Gastroesophageal sphincter (tissue), 4 donors: ENCODE data around the gene MMP7. TPM values are rescaled to one million over a fixed set of nuclear protein-coding genes. Genes with fewer than 3 reads are reported as not detected.

Source experiments
- ATAC-seq: fragments of 150-250 bp; one replicate; pipeline ENCODE4 v1.9.1; 2016; ENCODE audit warnings: mild to moderate bottlenecking, moderate library complexity
- H3K27ac ChIP-seq, 4 donors: fragments of 200-600 bp; sonication (generic) in 3 of 4; 1 replicate in 3 of 4; 2 replicates in 1 of 4; pipeline ENCODE4 v1.5.1; 2016 to 2019
- H3K27me3 ChIP-seq: fragments of 200-600 bp; sonication (generic); one replicate; pipeline ENCODE4 v1.5.1; 2019
- H3K36me3 ChIP-seq, 2 donors: fragments of 200-600 bp; sonication (generic); one replicate each; pipeline ENCODE4 v1.5.1; 2019; ENCODE audit warnings: control low read depth in 1 of 2
- H3K4me1 ChIP-seq, 3 donors: fragments of 200-600 bp; sonication (generic); 1 replicate in 2 of 3; 2 replicates in 1 of 3; pipeline ENCODE4 v1.5.1; 2016 to 2019; ENCODE audit warnings: control low read depth in 2 of 3
- H3K4me3 ChIP-seq, 2 donors: fragments of 200-600 bp; sonication (generic); one replicate each; pipeline ENCODE4 v1.5.1; 2019; ENCODE audit warnings: mild to moderate bottlenecking in 1 of 2, moderate library complexity in 1 of 2
- H3K9me3 ChIP-seq, 3 donors: fragments of 200-600 bp; sonication (generic); one replicate each; pipeline ENCODE4 v1.5.1; 2017 to 2019; ENCODE audit warnings: control low read depth in 2 of 3
- EP300 ChIP-seq: sonication (generic); formaldehyde crosslinking; IDR thresholded peaks from one replicate; pipeline ENCODE4 v1.6.1; 2017; ENCODE audit warnings: antibody characterized with exemption, mild to moderate bottlenecking
- POLR2A ChIP-seq, 2 donors: fragments of 450-650 bp; IDR thresholded peaks; one replicate each; pipeline ENCODE4 v1.6.1; 2017; ENCODE audit warnings: antibody characterized with exemption in 2 of 2, mild to moderate bottlenecking in 2 of 2, moderate library complexity in 1 of 2
- POLR2AphosphoS5 ChIP-seq: sonication (generic); formaldehyde crosslinking; IDR thresholded peaks from one replicate; pipeline ENCODE4 v1.6.1; 2017; ENCODE audit warnings: antibody characterized with exemption
- WGBS, 2 donors: methylation state at CpG; one replicate each; pipeline ENCODE4 v1.1.5; 2018; ENCODE audit warnings: low coverage in 1 of 2; 5-methylcytosine and 5-hydroxymethylcytosine counted together
- total RNA-seq, 4 donors: library from RNA; depleted of rRNA; stranded (reverse); fragments of >200 nt; gene quantifications; one replicate each; pipeline ENCODE4 v1.1.0, GENCODE V29; 2016
- TF ChIP-seq, protein P1 (sequence below), 4 experiments: fragments of 200-600 bp in 2 of 4; fragments of 450-650 bp in 2 of 4; sonication (generic) in 1 of 4; IDR thresholded peaks; one replicate each; pipeline ENCODE4 v1.5.1; 2017 to 2019; ENCODE audit warnings: antibody characterized with exemption in 4 of 4, mild to moderate bottlenecking in 2 of 4, moderate library complexity in 2 of 4

The MMP7 gene
- total RNA-seq, 4 donors from 2014 or later: 36.7 TPM; not detected in 3

DNA sequence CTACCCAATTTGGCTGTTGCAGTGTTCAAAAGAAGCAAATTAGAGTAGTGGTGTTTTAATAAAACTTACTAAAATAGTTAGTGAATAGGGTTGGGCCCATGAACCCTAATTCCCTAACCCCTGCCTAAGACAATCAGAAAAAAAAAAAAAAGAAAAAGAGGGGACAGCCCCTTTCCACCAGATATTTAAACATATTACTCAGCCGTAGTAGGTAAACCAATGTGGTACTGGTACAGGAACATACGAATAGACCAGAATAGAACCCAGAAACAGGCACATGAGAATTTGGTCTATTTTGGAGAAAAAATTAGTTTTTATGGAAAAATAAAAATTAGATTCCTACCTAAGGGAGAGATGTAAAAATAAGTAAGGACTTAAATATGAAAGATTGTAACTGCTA is 38.6 kb downstream of the MMP7 start:
- peaks cover 0 to 7% (median 0%) of the 10 kb centered on the region in 3 donors for H3K4me1 ChIP-seq
- TF ChIP-seq POLR2AphosphoS5 (no peak), EP300 (no peak), POLR2A (IDR thresholded peaks at IDR 0.05) (no peak)
- TF ChIP-seq, protein P1, sequence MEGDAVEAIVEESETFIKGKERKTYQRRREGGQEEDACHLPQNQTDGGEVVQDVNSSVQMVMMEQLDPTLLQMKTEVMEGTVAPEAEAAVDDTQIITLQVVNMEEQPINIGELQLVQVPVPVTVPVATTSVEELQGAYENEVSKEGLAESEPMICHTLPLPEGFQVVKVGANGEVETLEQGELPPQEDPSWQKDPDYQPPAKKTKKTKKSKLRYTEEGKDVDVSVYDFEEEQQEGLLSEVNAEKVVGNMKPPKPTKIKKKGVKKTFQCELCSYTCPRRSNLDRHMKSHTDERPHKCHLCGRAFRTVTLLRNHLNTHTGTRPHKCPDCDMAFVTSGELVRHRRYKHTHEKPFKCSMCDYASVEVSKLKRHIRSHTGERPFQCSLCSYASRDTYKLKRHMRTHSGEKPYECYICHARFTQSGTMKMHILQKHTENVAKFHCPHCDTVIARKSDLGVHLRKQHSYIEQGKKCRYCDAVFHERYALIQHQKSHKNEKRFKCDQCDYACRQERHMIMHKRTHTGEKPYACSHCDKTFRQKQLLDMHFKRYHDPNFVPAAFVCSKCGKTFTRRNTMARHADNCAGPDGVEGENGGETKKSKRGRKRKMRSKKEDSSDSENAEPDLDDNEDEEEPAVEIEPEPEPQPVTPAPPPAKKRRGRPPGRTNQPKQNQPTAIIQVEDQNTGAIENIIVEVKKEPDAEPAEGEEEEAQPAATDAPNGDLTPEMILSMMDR (IDR thresholded peaks at IDR 0.05): no peak

DNA sequence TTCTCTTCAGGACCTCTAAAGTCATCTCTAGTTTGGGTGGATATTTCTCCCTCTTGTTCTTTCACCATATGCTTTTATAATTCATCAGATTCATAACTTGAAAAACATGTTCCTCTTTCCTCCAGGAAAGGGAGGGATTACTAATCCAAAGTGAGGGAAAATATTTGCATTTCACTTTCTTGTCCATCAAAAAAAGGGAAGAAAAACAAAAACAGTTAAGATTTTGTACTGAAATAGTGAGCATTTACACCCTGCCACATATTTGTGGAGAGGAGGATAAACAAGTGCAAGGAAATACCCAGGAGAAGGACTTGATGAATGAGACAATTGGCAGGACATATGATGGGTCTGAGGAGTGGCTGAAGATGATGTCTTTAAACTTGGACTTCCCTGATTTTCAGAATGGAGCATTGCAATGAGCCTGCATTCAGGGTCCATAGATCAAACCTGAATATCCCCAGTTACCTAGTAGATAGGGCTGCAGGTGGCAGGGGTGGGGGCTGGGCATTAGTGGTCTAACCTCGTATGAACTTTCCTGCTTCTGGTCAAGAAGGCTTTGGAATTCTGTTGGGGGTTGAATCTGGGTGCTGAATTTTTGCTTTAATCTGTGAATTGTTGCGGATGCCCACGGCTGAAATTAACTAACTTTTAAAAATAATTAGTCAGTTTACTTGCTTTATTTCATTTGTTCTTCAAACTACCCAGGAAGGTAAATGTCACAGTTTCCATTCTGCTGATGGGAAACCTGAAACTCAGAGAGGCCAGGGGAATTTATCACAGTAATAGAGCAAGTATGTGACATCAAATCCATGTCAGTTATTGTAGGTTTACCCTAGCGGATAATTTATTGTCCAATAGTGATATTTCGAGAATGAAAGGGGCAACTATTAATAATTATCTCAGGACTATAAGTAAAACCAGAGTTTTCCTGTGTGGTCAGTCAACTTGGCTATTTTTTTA is 41.1 kb downstream of the MMP7 start:
- Histone ChIP-seq H3K27me3 (peaks cover 3% of the 10 kb centered on the region), H3K4me1 (no peaks in the 10 kb centered on the region), H3K4me3 (no peak overlapping the region), H3K36me3 (no peaks in the 10 kb centered on the region), H3K27ac (no peak overlapping the region), H3K9me3 (no peaks in the 10 kb centered on the region)
- TF ChIP-seq POLR2A (IDR thresholded peaks at IDR 0.05) (no peak), EP300 (no peak), POLR2AphosphoS5 (no peak)
- TF ChIP-seq, protein P1 (IDR thresholded peaks at IDR 0.05): no peak
- WGBS, 2 donors: 75 to 100% methylated on average over 4 to 5 of the region's 5 CpGs
- no peak for ATAC-seq

More for the DNA sequence above, 38.6 kb downstream of the MMP7 start:
- no peak for ATAC-seq
- H3K27me3 ChIP-seq: peaks cover 3% of the 10 kb centered on the region
- no peak overlapping the region for H3K4me3 ChIP-seq
- H3K9me3 ChIP-seq: no peaks in the 10 kb centered on the region
- H3K27ac ChIP-seq: no peak overlapping the region
- no peaks in the 10 kb centered on the region for H3K36me3 ChIP-seq
- WGBS, 2 donors: 88 to 91% methylated on average over 2 of the region's 2 CpGs

DNA sequence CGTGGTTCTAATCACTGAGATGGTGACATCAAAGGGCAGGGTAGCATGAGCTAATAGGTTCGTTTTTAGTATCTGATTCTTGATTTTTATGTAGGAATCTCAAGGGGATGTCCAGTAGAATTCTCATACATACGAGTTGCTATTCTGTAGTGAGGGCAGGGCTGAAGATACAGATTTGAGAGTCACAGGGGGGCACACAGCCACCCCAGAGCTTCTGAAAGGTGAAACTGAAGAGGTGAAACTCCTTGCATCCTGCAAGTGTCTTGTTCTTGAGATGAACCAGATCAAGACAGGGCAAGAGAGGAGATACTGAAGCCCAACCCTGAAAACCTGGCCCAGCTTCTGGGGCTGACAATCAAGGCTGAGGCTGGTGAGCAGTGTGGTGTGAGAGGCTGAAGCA is 42.3 kb downstream of the MMP7 start:
- H3K27ac ChIP-seq: no peak overlapping the region
- no peaks in the 10 kb centered on the region for H3K4me1 ChIP-seq
- 72 to 84% methylated on average over 3 of the region's 3 CpGs for WGBS, 2 donors
- H3K27me3 ChIP-seq: peaks cover 3% of the 10 kb centered on the region
- H3K36me3 ChIP-seq: no peaks in the 10 kb centered on the region
- H3K9me3 ChIP-seq: no peaks in the 10 kb centered on the region
- H3K4me3 ChIP-seq: no peak overlapping the region
- ATAC-seq: no peak
- TF ChIP-seq POLR2A (IDR thresholded peaks at IDR 0.05) (no peak), POLR2AphosphoS5 (no peak), EP300 (no peak)
- TF ChIP-seq, protein P1 (IDR thresholded peaks at IDR 0.05): no peak

DNA sequence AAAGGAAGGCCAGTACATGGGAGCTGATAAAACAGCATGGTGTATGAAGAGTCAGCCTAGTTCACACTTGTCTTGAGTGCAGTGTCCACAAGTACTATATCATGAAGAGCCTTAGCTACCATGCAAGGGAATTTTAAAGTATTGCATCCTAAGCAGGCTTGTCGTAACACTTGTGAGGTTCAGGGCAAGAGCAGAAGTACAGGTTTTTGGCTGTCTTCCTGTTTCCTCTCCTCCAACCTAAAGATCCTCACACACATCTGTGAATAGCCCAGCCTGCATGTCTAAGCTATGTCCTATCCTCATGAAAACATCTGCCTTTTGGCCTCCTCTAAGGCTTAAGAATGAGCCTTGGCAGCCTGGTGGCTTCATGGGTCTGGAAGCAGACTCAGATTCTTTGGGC is 43.3 kb downstream of the MMP7 start:
- TF ChIP-seq POLR2A (IDR thresholded peaks at IDR 0.05) (no peak), EP300 (no peak), POLR2AphosphoS5 (no peak)
- TF ChIP-seq, protein P1 (IDR thresholded peaks at IDR 0.05): no peak
- ATAC-seq: no peak
- H3K36me3 ChIP-seq: no peaks in the 10 kb centered on the region
- H3K4me3 ChIP-seq: no peak overlapping the region
- no peaks in the 10 kb centered on the region for H3K4me1 ChIP-seq
- H3K27me3 ChIP-seq: no peaks in the 10 kb centered on the region
- WGBS, 2 donors: 75 to 89% methylated on average over 1 of the region's 1 CpG
- H3K9me3 ChIP-seq: no peaks in the 10 kb centered on the region
- no peak overlapping the region for H3K27ac ChIP-seq

DNA sequence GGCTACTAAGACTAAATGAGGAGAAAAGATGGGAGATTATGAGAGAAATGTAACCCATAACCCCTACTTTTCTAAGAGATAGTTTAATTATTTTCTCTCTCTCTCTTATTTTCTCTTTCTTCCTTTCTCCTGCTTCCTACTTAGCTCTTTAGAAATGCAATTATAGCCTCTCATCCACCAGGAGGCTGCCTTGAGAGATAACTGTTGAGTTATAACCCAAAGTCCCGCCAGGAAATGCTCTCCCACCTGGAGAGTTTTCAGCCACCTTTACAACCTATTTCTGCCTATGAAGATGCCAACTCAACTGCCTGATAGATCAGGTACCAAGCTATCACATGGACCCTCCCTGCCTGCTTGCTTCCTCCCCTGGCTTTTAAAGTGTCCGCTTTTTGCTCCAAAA is 44.0 kb downstream of the MMP7 start:
- Histone ChIP-seq H3K27me3 (no peaks in the 10 kb centered on the region), H3K4me1 (no peaks in the 10 kb centered on the region), H3K9me3 (no peaks in the 10 kb centered on the region), H3K4me3 (no peak overlapping the region), H3K27ac (no peak overlapping the region), H3K36me3 (no peaks in the 10 kb centered on the region)
- 78 to 90% methylated on average over 2 of the region's 2 CpGs for WGBS, 2 donors
- no peak for TF ChIP-seq POLR2A (IDR thresholded peaks at IDR 0.05)
- TF ChIP-seq, protein P1 (IDR thresholded peaks at IDR 0.05): no peak
- no peak for TF ChIP-seq POLR2AphosphoS5
- TF ChIP-seq EP300: no peak
- no peak for ATAC-seq
